HG02884 (cell line): ENCODE data around the gene SLC39A13.

Experiments
- ATAC-seq: cut with Tn5 transposase; IDR thresholded peaks from one replicate; pipeline ENCODE4 v1.9.1; 2021; ENCODE audit warnings: mild to moderate bottlenecking, moderate library complexity; ENCODE audit not compliant: unreplicated experiment

The SLC39A13 gene

GRCh38 chr11:47383071-47383470 lies 25.3 kb upstream of the SLC39A13 start:
- ATAC-seq, result no peak

- no peak for ATAC-seq
Observed at GRCh38 chr11:47384498-47384897, 23.9 kb upstream of the SLC39A13 start.

GRCh38 chr11:47387944-47388696 lies 20.3 kb upstream of the SLC39A13 start:
- ATAC-seq, result no peak

GRCh38 chr11:47388697-47389576 lies 19.5 kb upstream of the SLC39A13 start:
- no peak for ATAC-seq

- ATAC-seq, result no peak
Observed at GRCh38 chr11:47389577-47390421, 18.6 kb upstream of the SLC39A13 start.

- no peak for ATAC-seq
Observed at GRCh38 chr11:47390422-47390760, 18.0 kb upstream of the SLC39A13 start.

GRCh38 chr11:47391077-47391583 lies 17.3 kb upstream of the SLC39A13 start:
- ATAC-seq, result no peak

- no peak for ATAC-seq
Observed at GRCh38 chr11:47391711-47392432, 16.5 kb upstream of the SLC39A13 start.

- ATAC-seq, result no peak
Observed at GRCh38 chr11:47392546-47393162, 15.7 kb upstream of the SLC39A13 start.

- ATAC-seq, result no peak
Observed at GRCh38 chr11:47393163-47394049, 15.0 kb upstream of the SLC39A13 start.

GRCh38 chr11:47394050-47394321 lies 14.4 kb upstream of the SLC39A13 start:
- no peak for ATAC-seq

GRCh38 chr11:47394322-47395222 lies 13.8 kb upstream of the SLC39A13 start:
- ATAC-seq, result no peak

- no peak for ATAC-seq
Observed at GRCh38 chr11:47395223-47396048, 13.0 kb upstream of the SLC39A13 start.

- ATAC-seq, result no peak
Observed at GRCh38 chr11:47396049-47396320, 12.4 kb upstream of the SLC39A13 start.

GRCh38 chr11:47398011-47398410 lies 10.4 kb upstream of the SLC39A13 start:
- no peak for ATAC-seq

GRCh38 chr11:47398551-47398950 lies 9.8 kb upstream of the SLC39A13 start:
- no peak for ATAC-seq
